Suprapubic skin (tissue), 4 donors: Measurements from ENCODE around the gene PCCB. TPM values are rescaled to one million over a fixed set of nuclear protein-coding genes. Genes with fewer than 3 reads are reported as not detected.
"Not testable (repeated sequence)": the region's sequence is repeated elsewhere in the genome, so short reads cannot be mapped to it uniquely, and the experiment has no call there.

Experiments used
- DNase-seq, 2 donors: peaks; one replicate each; pipeline ENCODE4 v3.0.0-alpha.2; 2019; ENCODE audit warnings: low spot score in 2 of 2
- H3K27ac ChIP-seq: fragments of 200-600 bp; sonication (generic); one replicate; pipeline ENCODE4 v1.5.1; 2019
- H3K27me3 ChIP-seq: fragments of 200-600 bp; sonication (generic); one replicate; pipeline ENCODE4 v1.5.1; 2019
- H3K36me3 ChIP-seq: fragments of 200-600 bp; sonication (generic); one replicate; pipeline ENCODE4 v1.5.1; 2019
- H3K4me1 ChIP-seq: fragments of 200-600 bp; sonication (generic); one replicate; pipeline ENCODE4 v1.5.1; 2019
- H3K4me3 ChIP-seq: fragments of 200-600 bp; sonication (generic); one replicate; pipeline ENCODE4 v1.5.1; 2019; ENCODE audit warnings: mild to moderate bottlenecking
- H3K9me3 ChIP-seq: fragments of 200-600 bp; sonication (generic); one replicate; pipeline ENCODE4 v1.5.1; 2019
- CTCF ChIP-seq, 2 donors: fragments of 200-600 bp in 1 of 2; fragments of 450-650 bp in 1 of 2; sonication (generic) in 1 of 2; IDR thresholded peaks; one replicate each; pipeline ENCODE4 v1.5.1; 2016 to 2019; ENCODE audit warnings: antibody characterized with exemption in 2 of 2, mild to moderate bottlenecking in 1 of 2, moderate library complexity in 1 of 2
- EP300 ChIP-seq: sonication (generic); formaldehyde crosslinking; IDR thresholded peaks from one replicate; pipeline ENCODE4 v1.6.1; 2017; ENCODE audit warnings: antibody characterized with exemption
- POLR2A ChIP-seq, 2 donors: fragments of 450-650 bp; IDR thresholded peaks; one replicate each; pipeline ENCODE4 v1.6.1; 2017; ENCODE audit warnings: antibody characterized with exemption in 2 of 2, mild to moderate bottlenecking in 2 of 2, moderate library complexity in 2 of 2
- POLR2AphosphoS5 ChIP-seq, 3 donors: sonication (generic); formaldehyde crosslinking; IDR thresholded peaks; one replicate each; pipeline ENCODE4 v1.6.1; 2017; ENCODE audit warnings: antibody characterized with exemption in 3 of 3
- WGBS: methylation state at CpG from one replicate; pipeline ENCODE4 v1.1.5; 2018; 5-methylcytosine and 5-hydroxymethylcytosine counted together
- total RNA-seq, 4 donors: library from RNA; depleted of rRNA; stranded (reverse); fragments of >200 nt; gene quantifications; one replicate each; pipeline ENCODE4 v1.1.0, GENCODE V29; 2016

The PCCB gene
- 10 to 100 TPM; 23.0 to 34.7 (median 28.6) TPM for total RNA-seq

- under 1% methylated on average over 25 of the region's 64 CpGs for WGBS
- DNase-seq, result peak; percentile 96
- Histone ChIP-seq H3K9me3 (no peaks in the 10 kb centered on the region), H3K27me3 (no peaks in the 10 kb centered on the region), H3K4me1 (peaks cover 19% of the 10 kb centered on the region), H3K36me3 (no peaks in the 10 kb centered on the region), H3K4me3 (peak within 1 kb of the TSS; percentile 58), H3K27ac (peak within 1 kb of the TSS; percentile 87)
- TF ChIP-seq POLR2A (IDR thresholded peaks at IDR 0.05) (no peak), CTCF (IDR thresholded peaks at IDR 0.05) (peak; percentile 71 to 85), POLR2AphosphoS5 (IDR thresholded peaks at IDR 0.05) (peak in 2 of 3 donors; percentile 78 to 80), EP300 (no peak)
Observed at GRCh38 chr3:136250059-136250902, at the start of gene PCCB. Gene PCCB (plus strand): TSS chr3:136250340. CDS start chr3:136250376, 36 bp downstream.

- peaks cover 3% of the 10 kb centered on the region for H3K27me3 ChIP-seq
- no peaks in the 10 kb centered on the region for H3K4me1 ChIP-seq
- 62% methylated on average over 4 of the region's 4 CpGs for WGBS
- H3K9me3 ChIP-seq, result no peaks in the 10 kb centered on the region
- H3K4me3 ChIP-seq, result no peak overlapping the region
- no peak overlapping the region for H3K27ac ChIP-seq
- no peaks in the 10 kb centered on the region for H3K36me3 ChIP-seq
- TF ChIP-seq CTCF (IDR thresholded peaks at IDR 0.05) (no peak), POLR2AphosphoS5 (IDR thresholded peaks at IDR 0.05) (no peak), EP300 (no peak), POLR2A (IDR thresholded peaks at IDR 0.05) (no peak)
- DNase-seq, result no peak
Observed at GRCh38 chr3:136207489-136208115, 42.5 kb upstream of the PCCB start.

GRCh38 chr3:136209921-136210320 is 40.2 kb upstream of the PCCB start:
- H3K9me3 ChIP-seq, result no peaks in the 10 kb centered on the region
- H3K27me3 ChIP-seq, result peaks cover 3% of the 10 kb centered on the region
- H3K4me1 ChIP-seq, result no peaks in the 10 kb centered on the region
- no peak for TF ChIP-seq CTCF (IDR thresholded peaks at IDR 0.05)
- TF ChIP-seq POLR2A (IDR thresholded peaks at IDR 0.05), result no peak
- TF ChIP-seq POLR2AphosphoS5 (IDR thresholded peaks at IDR 0.05), result no peak
- TF ChIP-seq EP300, result no peak
- H3K27ac ChIP-seq, result no peak overlapping the region
- H3K4me3 ChIP-seq, result no peak overlapping the region
- no peak for DNase-seq
- no peaks in the 10 kb centered on the region for H3K36me3 ChIP-seq

GRCh38 chr3:136211547-136211946 is 38.6 kb upstream of the PCCB start:
- Histone ChIP-seq H3K27me3 (peaks cover 3% of the 10 kb centered on the region), H3K4me1 (no peaks in the 10 kb centered on the region), H3K36me3 (no peaks in the 10 kb centered on the region), H3K4me3 (no peak overlapping the region), H3K27ac (no peak overlapping the region), H3K9me3 (no peaks in the 10 kb centered on the region)
- DNase-seq, result no peak
- 78% methylated on average over 2 of the region's 2 CpGs for WGBS
- no peak for TF ChIP-seq POLR2A (IDR thresholded peaks at IDR 0.05)
- TF ChIP-seq EP300, result no peak
- TF ChIP-seq CTCF (IDR thresholded peaks at IDR 0.05), result no peak
- TF ChIP-seq POLR2AphosphoS5 (IDR thresholded peaks at IDR 0.05), result no peak

- not testable (repeated sequence) for H3K27ac ChIP-seq, H3K36me3 ChIP-seq, H3K4me3 ChIP-seq, H3K4me1 ChIP-seq, H3K27me3 ChIP-seq, H3K9me3 ChIP-seq, DNase-seq
- 94% methylated on average over 4 of the region's 4 CpGs for WGBS
Observed at GRCh38 chr3:136222746-136223145, 27.4 kb upstream of the PCCB start.
